ENCODE results near the gene SPHKAP.

Gene SPHKAP

GRCh38 chr2:228104215-228104614 lies 77.3 kb downstream of the SPHKAP start:
- POLR2A ChIA-PET, result no interaction called here

More at GRCh38 chr2:228104215-228104614, 77.3 kb downstream of the SPHKAP start:
- Histone ChIP-seq H3K27ac (ENCODE audit: extremely low read depth, low read depth, low read length) (no peak overlapping the region), H3K4me1 (ENCODE audit: control insufficient read depth, insufficient read depth, low read length) (no peaks in the 10 kb centered on the region), H3K9me3 (ENCODE audit: control insufficient read depth, insufficient read depth, low read depth, low read length) (no peaks in the 10 kb centered on the region), H3K36me3 (ENCODE audit: control insufficient read depth in 2 of 2, insufficient read depth in 1 of 2, low read length in 2 of 2) (no peaks in the 10 kb centered on the region), H3K4me3 (ENCODE audit: low read depth, low read length) (no peak overlapping the region)
- no peak for TF ChIP-seq BCL6B (tag by site-specific recombination; IDR thresholded peaks at IDR 0.05)
- no peak for TF ChIP-seq ZBTB6 (tag by site-specific recombination; IDR thresholded peaks at IDR 0.05)
- no peak for TF ChIP-seq ZNF629 (tag by site-specific recombination; IDR thresholded peaks at IDR 0.05)
- no peak for TF ChIP-seq TSHZ1 (tag by site-specific recombination; IDR thresholded peaks at IDR 0.05; ENCODE audit: borderline replicate concordance)
- TF ChIP-seq ZNF416 (tag by site-specific recombination; IDR thresholded peaks at IDR 0.05), result no peak
- no peak for TF ChIP-seq ZNF214 (tag by site-specific recombination; IDR thresholded peaks at IDR 0.05; ENCODE audit: borderline replicate concordance)
- no peak for TF ChIP-seq SCRT1 (tag by site-specific recombination; IDR thresholded peaks at IDR 0.05; ENCODE audit: borderline replicate concordance)
- TF ChIP-seq ZNF510 (tag by site-specific recombination; IDR thresholded peaks at IDR 0.05; ENCODE audit: insufficient replicate concordance), result no peak
- TF ChIP-seq HOXA7 (CRISPR knock-in tag; IDR thresholded peaks at IDR 0.05; ENCODE audit: borderline replicate concordance), result no peak
- no peak for TF ChIP-seq KLF1 (tag by site-specific recombination; IDR thresholded peaks at IDR 0.05)
- no peak for TF ChIP-seq KLF16 (tag by site-specific recombination; IDR thresholded peaks at IDR 0.05)
- TF ChIP-seq ZSCAN23 (tag by site-specific recombination; IDR thresholded peaks at IDR 0.05), result no peak
- TF ChIP-seq MEIS1 (CRISPR knock-in tag; IDR thresholded peaks at IDR 0.05; ENCODE audit: borderline replicate concordance), result no peak
- no peak for TF ChIP-seq ZIC2 (tag by site-specific recombination; IDR thresholded peaks at IDR 0.05)
- no peak for TF ChIP-seq PRDM4 (tag by site-specific recombination; IDR thresholded peaks at IDR 0.05)
- CTCF ChIA-PET, result no interaction called here

All from HEK293 (cell line).